Fibroblast of the conjunctiva (primary cell): ENCODE data around the gene MISP3.

ENCODE experiments used
- DNase-seq: peaks from one replicate; pipeline ENCODE4 v3.0.0-alpha.2; 2010; ENCODE audit warnings: low read depth

MISP3 gene

GRCh38 chr19:14122924-14123323 lies 50.3 kb downstream of the MISP3 start:
- DNase-seq = no peak
